ENCODE measurements around the gene DUS3L.
"Not testable (repeated sequence)": the region's sequence is repeated elsewhere in the genome, so short reads cannot be mapped to it uniquely, and the experiment has no call there.

The DUS3L gene

DNA sequence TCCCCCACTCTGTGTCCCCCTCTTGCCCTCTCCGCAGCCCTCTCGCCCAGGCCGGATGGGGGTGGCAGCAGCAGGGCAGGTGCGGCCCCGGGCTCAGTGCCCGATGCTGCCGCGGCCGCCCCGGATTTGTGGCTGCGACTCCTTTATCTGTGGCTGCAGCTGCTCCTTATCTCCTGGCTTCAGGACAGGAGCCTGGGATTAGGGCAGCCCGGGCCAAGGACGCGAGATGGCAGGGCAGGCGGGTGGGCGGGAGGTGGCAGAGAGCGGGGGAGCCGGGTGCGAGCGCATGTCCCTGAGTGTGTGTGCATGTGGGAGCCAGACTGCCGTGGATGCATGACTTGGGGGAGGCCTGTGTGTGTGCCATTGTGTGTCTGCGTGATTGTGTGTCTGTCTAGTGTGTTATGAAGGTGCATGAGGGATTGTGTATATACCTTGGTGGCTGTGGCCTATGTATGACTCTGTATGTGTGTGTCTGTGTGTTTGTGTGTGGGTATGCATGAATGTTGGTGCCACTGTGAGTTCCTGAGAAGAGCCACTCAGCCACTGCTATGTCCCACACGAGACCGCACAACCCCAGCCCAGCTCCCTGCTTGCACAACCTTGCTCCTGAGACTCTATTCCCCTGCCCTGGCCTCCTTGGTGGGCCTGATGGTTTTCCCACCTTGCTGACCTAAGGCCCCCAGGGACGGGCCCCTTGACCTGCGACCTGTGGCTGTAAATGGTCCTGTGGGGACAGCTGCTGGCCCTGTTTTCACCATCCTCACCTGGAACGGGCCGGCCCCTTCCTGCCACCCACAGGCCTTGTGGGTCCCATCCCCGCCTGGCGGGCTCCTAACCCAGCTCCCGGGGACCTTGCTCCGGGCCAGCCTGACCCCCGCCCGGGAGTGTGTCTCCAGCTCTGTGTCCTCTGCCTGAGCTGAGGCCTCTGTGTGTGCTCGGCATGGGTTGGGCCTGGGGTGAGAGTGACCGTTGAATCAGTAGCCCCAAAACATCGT lies 8.6 kb upstream of the DUS3L start:
- no peak for DNase-seq (ENCODE audit: low spot score)

DNA sequence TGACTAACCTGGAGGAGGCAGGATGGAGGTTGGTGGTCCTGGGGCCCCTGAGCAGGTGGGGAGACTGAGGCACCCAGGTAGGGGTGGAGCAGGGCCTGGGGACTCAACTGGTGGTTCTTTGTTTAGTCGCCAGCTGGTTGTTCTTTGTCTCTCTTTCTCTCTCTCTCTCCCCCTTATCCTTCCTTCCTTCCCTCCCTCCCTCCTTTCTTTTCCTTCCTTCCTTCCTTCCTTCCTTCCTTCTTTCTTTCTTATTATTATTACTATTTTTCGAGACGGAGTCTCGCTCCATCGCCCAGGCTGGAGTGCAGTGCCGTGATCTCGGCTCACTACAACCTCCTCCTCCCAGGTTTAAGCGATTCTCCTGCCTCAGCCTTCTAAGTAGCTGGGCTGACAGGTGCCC lies 7.3 kb upstream of the DUS3L start:
- DNase-seq (ENCODE audit: low spot score) = no peak

DNA sequence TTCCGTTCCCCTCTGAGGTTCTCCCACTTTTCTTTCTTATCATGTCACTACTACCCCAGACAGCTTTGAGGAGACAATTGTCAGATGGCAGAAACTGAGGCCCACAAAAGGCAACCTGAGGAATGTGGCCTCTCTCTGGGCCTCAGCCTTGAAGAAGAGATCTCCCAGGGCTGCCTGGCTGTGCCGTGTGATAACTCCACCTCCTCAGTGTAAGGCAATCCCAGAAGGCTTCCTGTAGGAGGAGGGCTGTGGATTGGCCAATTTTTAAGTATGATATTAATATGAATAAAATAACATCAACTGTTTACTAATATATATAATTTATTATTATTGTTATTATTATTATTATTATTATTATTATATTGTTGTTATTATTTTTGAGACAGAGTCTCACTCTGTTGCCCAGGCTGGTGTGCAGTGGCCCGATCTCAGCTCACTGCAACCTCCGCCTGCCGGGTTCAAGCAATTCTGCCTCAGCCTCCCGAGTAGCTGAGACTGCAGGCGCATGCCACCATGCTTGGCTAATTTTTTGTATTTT lies 4.5 kb upstream of the DUS3L start:
- DNase-seq (ENCODE audit: low spot score) = no peak

DNA sequence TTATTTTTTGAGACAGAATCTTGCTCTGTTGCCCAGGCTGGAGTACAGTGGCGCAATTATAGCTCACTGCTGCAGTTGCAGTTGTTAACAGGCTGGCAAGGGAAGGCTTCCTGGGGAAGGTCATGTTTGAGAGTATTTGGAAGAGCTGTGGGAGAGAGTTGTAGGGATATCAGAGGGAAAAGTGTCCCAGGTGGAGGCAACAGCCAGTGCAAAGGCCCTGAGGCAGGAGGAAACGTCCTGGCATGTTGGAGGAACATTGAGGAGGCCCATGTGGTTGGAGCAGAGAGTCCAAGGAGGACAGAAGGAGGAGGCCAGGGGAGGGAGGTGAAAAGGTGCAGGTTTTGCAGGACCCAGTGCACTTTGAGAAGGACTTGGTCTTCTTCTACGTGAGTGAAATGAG lies 2.2 kb upstream of the DUS3L start:
- DNase-seq (ENCODE audit: low spot score) = no peak

DNA sequence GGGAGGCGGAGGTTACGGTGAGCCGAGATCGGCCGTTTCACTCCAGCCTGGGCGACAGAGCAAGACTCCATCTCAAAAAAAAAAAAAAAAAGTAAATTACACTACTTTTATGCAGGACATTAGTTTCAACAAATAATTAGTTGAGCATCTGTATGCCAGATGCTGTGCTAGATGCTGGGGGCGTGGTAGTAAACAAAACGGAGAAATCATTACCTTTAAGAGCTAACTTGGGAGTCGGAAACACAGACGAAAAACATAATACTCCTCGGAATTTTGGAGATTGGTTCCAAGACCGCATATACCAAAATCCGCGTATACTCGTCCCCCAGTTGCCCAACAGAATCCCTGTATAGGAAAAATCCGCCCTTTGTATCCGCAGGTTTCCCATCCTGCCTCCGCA lies 1.3 kb upstream of the DUS3L start:
- no peak for DNase-seq (ENCODE audit: low spot score)

DNA sequence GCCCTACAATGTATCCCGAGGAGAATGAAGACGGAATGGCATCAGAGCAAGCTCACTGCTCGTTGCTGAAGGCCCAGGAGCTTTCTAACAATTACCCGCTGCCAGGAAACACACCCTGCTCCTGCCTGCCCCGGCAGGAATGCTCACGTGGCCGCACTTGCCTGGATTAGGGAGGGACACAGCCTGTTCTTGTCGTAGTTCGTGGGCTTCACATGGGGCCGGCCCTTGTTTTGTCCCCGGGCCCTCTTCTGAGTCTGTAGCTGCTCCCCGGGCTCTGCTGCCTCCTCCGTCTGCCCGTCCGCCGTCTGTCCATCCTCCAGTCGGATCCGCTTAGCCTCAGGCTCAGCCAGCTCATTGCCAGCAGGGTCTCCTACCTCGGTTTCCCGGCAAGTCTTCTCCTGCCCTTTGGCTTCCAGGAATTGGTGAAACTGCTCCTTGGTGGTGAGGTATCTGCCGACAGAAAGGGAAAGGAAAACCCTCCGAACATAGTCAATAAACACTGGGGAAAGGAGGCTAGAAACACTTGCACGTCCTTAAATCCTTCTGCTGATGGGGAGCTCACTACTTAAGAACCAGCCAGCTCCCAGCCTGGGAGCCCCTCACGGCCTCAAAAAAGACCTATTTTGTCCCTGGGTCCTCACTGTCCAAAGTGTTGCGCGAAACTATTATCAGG lies 941 bp downstream of the DUS3L start:
- DNase-seq (ENCODE audit: low spot score) = no peak

DNA sequence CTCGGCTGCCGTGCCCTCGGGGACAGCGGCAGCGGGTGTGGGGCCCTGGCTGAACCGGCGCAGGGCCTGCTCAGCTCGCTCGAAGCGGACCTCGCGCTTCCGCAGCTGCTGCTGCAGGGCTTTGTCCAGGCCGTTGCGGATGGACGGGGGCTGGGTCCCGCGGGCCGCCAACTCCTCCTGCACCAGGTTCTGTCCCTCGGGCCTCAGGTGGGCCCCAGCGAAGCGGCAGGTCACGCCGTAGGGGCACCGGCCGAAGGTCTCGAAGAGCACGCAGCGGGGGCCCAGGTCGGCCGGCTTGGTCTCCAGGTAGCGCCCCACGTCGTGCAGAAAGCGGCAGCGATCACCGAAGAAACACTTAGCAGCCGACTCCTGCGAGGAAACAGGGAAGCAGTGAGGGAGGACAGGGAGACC lies 1.6 kb downstream of the DUS3L start:
- DNase-seq (ENCODE audit: low spot score) = no peak

DNA sequence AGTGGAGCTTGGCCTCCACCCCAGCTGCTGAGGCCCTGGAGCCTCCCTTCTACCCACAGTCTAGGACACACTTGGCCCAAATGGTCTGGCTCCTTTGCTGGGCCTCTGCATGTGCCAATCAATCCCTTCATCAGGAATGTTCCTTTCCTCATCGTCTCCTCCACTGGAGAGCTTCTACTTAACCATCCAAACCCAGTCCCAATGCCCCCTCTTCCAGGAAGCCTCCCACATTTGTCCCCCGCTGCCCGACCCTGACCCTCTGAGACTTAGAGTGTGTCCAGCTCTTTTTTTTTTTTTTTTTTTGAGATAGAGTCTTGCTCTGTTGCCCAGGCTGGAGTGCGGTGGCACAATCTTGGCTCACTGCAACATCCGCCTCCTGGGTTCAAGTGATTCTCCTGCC lies 2.5 kb downstream of the DUS3L start:
- no peak for DNase-seq (ENCODE audit: low spot score)

DNA sequence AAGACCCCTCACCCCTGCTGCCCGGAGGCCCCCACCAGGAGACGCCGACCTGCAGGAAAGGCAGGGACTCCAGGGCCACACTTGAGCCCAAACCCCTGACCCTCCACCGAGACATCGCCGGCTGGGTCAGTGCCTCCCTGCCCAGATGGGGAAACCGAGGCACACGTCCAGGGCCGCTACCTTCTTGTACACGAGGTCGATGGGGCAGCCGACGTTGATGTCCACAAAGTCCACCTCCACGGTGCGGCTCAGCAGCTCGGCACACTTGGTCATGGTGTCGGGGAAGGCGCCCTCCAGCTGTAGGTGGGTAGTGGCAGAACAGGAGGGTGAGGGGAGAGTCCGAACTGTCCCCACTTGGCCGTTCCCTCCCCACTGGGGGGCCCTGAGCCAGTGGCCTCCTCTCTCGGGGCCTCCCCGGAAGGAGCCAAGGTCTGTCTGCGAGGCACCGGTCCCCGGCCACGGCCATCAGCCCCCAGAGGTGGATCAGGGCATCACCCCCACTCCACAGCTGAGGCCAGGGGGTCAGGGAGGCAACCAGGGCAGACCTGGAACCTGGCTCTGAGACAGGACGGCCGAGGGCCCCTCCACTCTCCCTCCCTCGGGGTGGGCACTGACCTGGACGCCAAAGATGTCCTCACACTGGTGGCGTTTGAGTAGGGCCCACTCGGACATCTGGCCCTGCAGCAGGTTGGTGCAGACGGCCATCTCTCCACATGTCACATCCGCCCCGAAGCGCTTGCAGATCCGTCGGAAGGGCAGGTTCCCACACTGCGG lies 3.4 kb downstream of the DUS3L start:
- DNase-seq (ENCODE audit: low spot score) = no peak

DNA sequence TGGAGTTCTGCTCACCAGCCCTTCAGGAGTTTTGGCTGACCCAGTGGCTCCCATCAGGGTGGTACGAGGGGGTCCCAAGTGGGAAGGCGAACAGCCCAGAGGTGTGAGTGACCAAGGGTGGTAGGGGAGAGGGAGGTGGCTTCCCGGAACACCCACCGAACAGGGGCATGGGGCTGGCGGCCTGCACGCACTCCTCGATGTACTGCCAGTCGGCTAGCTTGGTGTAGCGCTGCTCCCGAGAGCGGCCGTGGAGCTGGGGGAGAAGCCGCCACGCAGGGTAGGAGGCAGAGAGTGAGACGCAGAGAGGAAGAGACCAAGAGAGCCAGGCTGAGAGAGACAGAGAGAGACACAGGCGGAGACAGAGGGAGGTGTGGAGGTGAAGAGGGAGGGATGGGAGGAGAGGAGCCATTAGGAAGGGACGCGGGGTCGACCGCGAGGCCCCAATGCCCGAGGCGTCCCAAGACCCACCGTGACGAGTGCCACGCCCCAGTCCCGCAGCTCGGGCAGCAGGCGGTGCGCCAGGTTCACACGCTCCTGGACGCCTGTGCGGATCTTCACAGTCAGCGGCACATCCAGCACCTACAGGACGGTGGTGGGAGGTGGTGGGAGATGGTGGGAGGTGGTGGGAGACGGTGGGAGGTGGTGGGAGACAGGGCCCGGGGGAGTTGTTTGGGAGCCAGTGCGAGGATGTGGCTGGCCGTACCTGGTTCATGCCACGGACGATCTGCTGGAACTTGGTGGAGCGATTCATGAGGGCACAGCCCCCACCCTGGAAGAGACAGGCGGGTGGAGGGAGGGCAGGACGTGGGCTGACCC lies 4.2 kb downstream of the DUS3L start:
- no peak for DNase-seq (ENCODE audit: low spot score)

DNA sequence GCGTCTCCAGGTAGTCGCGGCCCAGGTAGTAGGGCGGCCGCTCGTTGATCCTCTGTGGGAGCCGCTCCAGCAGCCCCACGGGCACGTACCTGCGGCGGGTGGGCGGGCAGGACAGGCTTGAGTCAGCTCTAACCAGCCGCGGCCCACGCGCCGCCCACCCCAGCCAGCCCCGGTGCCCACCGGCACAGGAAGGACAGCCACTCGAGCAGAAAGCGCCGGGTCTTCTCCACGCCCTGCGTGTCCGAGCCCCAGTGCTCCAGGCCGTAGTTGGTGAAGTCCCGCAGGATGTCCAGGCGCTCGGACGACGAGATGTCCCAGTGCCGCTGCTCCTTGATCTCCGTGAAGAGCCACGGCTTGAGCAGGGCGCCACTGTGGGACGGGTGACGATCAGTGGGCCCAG lies 5.5 kb downstream of the DUS3L start:
- no peak for DNase-seq (ENCODE audit: low spot score)

DNA sequence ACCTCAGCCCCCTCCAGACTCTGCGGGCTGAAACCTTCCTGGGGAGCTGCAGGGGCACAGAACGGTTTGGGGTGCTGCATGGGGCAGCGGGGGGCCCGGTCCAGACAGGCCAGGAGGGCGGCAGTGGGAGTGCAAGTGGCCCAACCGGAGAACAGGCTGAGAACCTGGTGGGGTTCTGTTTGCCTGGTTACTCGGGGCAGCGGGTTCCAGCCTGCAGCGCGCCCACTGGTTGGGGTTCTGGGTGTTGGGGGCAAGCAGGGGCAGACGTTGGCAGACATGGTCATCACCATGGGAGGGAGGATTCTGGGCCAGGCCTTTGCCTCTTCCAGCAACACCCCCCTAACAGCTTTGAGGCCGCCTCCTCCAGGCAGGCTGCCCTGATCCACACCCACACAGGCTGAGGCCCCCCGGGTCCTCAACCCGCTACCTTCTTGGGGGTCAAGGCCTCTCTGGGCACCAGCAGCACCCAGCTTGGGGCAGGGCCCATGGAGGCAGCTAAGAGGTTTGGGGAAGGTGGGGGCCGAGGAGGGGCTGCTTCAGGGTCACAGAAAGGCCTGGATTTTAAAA lies 6.3 kb downstream of the DUS3L start, which contains the start of gene PRR22:
PRR22 (minus strand) TSS at position 166 of the 567 bp plus-strand sequence; CDS start at position 80, 86 bp downstream.
- DNase-seq (ENCODE audit: low spot score) = no peak

DNA sequence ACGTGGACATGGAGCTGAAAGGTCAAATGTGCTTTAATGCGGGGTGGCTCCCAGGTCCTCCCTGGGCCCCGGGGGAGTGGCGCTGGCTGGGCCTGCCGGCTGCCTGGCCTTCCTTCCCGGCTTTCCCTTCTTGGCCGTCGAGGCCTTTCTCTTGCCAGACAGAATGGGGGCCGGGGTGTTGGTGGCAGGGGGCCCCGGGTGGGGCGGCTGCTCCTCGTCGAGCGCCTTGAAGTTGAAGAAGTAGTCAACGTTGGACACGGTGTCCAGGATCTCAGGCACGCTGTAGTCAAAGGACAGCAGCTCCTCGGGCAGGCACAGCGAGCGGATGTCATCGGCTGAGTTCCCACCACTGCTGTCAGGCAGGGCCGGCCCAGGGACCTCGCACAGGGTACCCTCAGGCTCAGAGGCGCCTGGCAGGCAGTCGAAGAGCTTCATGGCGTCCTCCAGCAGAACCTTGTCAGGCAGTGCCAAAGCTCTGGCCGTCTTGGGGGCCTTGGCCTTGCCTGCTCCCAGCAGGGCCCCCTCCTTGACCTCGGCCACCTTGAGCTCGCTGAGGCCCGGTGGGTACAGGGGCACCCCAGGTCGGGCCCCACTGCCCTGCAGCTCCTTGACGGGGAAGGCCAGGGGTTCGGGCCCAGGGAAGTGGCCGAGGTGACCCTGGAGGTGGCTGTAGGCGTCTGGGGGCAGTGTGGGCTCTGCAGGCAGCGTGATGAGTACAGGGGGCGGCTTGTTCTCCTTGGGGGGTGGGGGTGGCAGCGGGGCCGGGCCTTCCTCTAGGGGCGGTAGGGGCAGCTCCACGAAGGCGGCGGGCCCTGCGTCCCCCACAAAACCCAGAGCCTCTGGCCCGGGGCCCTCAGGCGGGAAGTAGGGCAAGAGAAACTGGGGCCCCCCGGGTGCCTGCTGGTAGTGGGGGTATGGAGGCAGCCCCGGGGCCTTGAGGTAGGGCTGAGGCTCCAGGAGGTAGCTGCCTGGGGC lies 7.7 kb downstream of the DUS3L start:
- no peak for DNase-seq (ENCODE audit: low spot score)

DNA sequence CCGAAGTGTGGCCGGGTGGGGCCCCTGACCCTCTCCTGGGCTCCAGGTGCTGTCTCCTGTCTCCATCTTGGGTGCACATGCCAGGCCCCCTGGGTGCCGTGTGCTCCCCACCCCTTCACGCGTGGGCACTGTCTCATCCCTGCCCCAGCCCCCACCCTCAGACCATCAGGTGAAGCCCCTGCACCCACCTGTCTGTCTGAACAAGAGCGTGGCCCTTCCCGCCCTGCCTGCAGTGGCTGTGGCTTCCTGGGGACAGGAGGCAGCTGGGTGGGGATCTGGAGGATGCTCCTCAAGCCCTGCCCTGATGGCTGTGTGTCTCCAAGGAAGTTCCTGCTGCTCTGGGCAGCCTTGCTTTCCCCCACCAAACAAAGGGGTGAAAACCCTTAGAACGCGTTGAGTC lies 8.6 kb downstream of the DUS3L start:
- DNase-seq (ENCODE audit: low spot score) = no peak

DNA sequence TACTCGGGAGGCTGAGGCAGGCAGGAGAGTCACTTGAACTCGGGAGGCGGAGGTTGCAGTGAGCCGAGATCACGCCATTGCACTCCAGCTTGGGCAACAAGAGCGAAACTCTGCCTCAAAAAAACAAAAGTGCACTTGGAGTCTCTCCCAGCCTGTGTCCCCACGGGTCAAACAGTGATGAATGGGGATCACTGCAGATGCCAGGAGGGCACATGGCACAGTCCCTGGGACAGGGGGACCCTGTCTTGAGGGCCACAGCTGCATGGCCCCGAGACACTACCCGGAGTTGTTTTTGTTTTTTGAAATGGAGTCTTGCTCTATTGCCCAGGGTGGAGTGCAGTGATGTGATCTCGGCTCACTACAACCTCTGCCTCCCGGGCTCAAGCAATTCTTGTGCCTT lies 10.0 kb downstream of the DUS3L start:
- not testable (repeated sequence) for DNase-seq (ENCODE audit: low spot score)

DNA sequence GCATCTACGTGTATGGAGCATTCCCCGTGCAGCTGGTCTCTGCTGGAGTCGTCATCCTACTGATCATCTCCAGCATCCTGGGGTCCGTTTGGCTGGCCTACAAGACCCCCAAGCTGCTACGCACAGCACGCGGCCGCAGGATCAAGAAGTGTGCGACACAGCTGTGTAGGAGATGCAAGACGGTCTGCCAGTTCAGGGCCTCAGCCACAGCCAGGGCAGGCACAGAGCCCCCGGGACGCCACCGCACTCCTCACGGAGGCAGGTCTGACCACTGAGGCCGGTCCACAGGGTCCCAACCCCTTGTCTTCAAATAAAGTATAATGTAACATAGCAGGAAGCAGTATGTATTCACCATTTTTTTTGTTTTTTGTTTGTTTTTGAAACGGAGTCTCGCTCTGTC lies 12.6 kb downstream of the DUS3L start:
- no peak for DNase-seq (ENCODE audit: low spot score)

DNA sequence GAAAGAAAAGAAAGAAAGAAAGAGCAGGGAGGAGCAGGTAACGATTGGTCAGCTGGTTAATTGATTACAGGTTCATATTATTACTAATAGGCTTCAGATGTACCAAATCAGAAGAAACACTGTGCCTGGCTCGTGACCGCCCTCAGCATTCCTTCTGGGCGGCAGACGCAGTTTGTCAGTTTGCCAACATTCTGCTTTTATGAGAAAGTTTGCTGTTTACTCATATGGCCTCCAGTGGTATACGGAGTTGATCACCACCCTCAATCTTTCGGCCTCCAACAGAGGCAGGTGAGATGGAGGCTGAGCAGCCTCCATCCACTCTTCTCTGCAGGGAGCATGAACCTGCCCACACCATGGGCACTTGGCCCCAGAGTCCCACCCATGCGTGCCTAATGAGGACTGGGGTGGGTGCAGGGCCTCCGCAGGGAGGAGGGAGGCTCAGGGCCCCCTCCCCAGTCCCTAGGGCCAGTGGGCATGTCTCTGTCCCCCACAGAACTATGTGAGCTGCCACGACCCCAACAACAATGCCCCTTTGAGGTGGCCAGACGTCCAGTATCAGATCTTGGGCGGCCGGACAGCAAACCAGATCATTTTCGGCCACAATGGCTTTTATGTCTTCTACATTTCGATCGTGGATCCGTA lies 15.2 kb downstream of the DUS3L start:
- DNase-seq (ENCODE audit: low spot score) = peak; percentile 47

DNA sequence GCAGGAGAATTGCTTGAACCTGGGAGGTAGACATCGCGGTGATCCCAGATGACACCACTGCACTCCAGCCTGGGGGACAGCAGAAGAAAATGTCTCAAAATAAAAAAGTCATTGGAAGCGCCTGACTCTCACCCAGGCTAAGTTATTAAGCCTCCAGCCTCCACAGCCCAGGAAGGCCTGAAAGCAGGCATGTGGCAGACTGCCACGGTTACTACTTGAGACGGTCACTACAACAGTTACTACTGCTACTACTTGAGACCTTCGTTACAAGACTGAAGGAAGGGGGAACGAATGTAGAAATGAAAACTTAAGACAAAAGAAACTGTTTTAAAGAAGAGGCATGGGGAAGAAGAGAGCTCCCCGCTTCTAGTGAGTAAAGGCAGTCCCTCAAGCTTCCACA lies 16.0 kb downstream of the DUS3L start:
- DNase-seq (ENCODE audit: low spot score) = peak; percentile 13

DNA sequence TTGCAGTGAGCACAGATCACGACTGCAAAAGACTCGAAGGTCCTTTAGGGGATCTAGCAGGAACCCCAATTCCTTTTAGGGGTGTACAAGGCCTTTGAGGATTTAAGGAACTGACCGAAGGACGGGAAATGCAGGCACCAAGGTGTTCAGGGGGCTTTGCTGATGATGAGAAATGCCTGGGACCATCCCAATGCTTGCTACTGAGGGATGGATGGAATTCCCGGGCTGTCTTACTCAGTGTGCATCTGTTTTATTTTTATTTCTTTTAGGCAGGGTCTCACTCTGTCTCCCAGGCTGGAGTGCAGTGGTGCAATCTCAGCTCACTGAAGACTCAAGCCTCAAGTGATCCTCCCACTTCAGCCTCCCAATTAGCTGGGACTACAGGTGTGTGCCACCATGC lies 17.7 kb downstream of the DUS3L start:
- no peak for DNase-seq (ENCODE audit: low spot score)

Data from AG08395 (cell line).